ENCODE results near the gene TMEM126A. TPM values are rescaled to one million over a fixed set of nuclear protein-coding genes. Genes with fewer than 3 reads are reported as not detected.

Gene TMEM126A
- total and polyA plus RNA-seq, 7 donors, result 32.4 to 107 (median 51.5) TPM

DNA sequence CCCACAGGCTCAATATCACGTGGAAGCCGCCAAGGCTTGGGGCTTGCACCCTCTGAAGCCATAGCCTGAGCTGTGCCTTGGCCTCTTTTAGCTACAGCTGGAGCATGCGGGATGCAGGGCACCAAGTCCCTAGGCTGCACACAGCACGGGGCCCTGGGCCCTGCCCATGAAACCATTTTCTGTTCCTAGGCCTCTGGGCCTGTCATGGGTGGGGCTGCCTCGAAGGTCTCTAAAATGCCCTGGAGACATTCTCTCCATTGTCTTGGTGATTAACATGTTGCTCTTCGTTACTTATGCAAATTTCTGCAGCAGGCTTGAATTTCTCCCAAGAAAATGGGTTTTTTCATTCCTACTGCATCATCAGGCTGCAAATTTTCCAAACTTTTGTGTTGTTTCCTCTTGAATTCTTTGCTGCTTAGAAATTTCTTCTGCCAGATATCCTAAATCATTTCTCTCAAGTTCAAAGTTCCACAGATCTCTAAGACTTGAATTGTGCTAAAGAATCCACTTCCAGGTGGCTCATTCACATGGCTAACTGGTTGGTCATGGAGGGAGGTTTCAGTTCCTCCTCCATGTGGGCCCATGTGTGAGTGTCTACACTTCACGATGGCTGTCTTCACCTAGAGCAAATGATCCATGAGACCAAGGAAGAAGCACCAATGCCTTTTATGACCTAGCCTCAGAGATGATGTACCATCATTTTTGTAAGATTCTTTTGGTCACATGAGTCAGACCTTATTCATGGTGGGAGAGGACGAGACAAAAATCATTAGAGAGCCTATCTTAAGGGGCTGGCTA is 24.5 kb downstream of the TMEM126A start:
- 89 to 90% (median 89%) methylated on average over 8 of the region's 8 CpGs for WGBS, 3 donors

DNA sequence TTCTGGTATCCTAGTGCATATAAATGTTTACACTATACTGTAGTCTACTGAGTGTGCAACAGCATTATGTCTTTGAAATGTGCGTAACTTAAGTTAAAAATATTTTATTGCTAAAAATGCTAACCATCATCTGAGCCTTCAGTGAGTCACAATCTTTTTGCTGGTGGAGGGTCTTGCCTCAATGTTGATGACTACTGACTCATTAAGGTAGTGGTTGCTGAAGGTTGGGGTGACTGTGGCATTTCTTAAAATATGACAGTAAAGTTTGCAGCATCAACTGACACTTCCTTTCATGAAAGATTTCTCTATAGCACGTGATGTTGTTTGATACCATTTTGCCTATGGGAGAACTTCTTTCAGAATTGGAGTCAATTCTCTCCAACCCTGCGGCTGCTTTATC is 25.6 kb downstream of the TMEM126A start:
- DNase-seq (no peak), ATAC-seq (no peak)
- H3K27me3 ChIP-seq (ENCODE audit: insufficient read depth in 3 of 3, low read length in 2 of 3), result no peaks in the 10 kb centered on the region
- no peaks in the 10 kb centered on the region for H3K4me1 ChIP-seq
- 93 to 97% (median 95%) methylated on average over 3 of the region's 3 CpGs for WGBS, 3 donors
- intact Hi-C loops (cut with DNase I), result no loop called here
- H3K4me3 ChIP-seq, result no peak overlapping the region
- TF ChIP-seq, protein P1, sequence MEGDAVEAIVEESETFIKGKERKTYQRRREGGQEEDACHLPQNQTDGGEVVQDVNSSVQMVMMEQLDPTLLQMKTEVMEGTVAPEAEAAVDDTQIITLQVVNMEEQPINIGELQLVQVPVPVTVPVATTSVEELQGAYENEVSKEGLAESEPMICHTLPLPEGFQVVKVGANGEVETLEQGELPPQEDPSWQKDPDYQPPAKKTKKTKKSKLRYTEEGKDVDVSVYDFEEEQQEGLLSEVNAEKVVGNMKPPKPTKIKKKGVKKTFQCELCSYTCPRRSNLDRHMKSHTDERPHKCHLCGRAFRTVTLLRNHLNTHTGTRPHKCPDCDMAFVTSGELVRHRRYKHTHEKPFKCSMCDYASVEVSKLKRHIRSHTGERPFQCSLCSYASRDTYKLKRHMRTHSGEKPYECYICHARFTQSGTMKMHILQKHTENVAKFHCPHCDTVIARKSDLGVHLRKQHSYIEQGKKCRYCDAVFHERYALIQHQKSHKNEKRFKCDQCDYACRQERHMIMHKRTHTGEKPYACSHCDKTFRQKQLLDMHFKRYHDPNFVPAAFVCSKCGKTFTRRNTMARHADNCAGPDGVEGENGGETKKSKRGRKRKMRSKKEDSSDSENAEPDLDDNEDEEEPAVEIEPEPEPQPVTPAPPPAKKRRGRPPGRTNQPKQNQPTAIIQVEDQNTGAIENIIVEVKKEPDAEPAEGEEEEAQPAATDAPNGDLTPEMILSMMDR (IDR thresholded peaks at IDR 0.05), result no peak
- H3K27ac ChIP-seq, result no peak overlapping the region
- no peaks in the 10 kb centered on the region for H3K9me3 ChIP-seq
- H3K36me3 ChIP-seq (ENCODE audit: insufficient read depth in 1 of 2, low read depth in 1 of 2), result no peaks in the 10 kb centered on the region

More for the DNA sequence above, 24.5 kb downstream of the TMEM126A start:
- Histone ChIP-seq H3K27ac (no peak overlapping the region), H3K9me3 (no peaks in the 10 kb centered on the region), H3K4me1 (no peaks in the 10 kb centered on the region), H3K36me3 (ENCODE audit: insufficient read depth in 1 of 2, low read depth in 1 of 2) (no peaks in the 10 kb centered on the region), H3K27me3 (ENCODE audit: insufficient read depth in 3 of 3, low read length in 2 of 3) (no peaks in the 10 kb centered on the region), H3K4me3 (no peak overlapping the region)
- TF ChIP-seq, protein P1 (IDR thresholded peaks at IDR 0.05), result no peak
- intact Hi-C loops (cut with DNase I), result no loop called here
- DNase-seq (no peak), ATAC-seq (no peak)

- no peaks in the 10 kb centered on the region for H3K36me3 ChIP-seq (ENCODE audit: insufficient read depth in 1 of 2, low read depth in 1 of 2)
- no peak for ATAC-seq
- WGBS, 3 donors, result 74 to 85% (median 77%) methylated on average over 4 of the region's 4 CpGs
- intact Hi-C loops (cut with DNase I), result no loop called here
- H3K4me3 ChIP-seq, result no peak overlapping the region
- no peaks in the 10 kb centered on the region for H3K9me3 ChIP-seq
- TF ChIP-seq, protein P1 (IDR thresholded peaks at IDR 0.05), result no peak
- no peaks in the 10 kb centered on the region for H3K4me1 ChIP-seq
- no peak overlapping the region for H3K27ac ChIP-seq
- no peaks in the 10 kb centered on the region for H3K27me3 ChIP-seq (ENCODE audit: insufficient read depth in 3 of 3, low read length in 2 of 3)
- no peak for DNase-seq
Measured at GRCh38 chr11:85679576-85679975, 31.8 kb downstream of the TMEM126A start.

- ATAC-seq (no peak), DNase-seq (no peak)
- TF ChIP-seq, protein P1 (IDR thresholded peaks at IDR 0.05), result no peak
- H3K36me3 ChIP-seq (ENCODE audit: insufficient read depth in 1 of 2, low read depth in 1 of 2), result no peaks in the 10 kb centered on the region
- peaks cover 10% of the 10 kb centered on the region for H3K4me1 ChIP-seq
- 66 to 88% (median 70%) methylated on average over 1 of the region's 1 CpG for WGBS, 3 donors
- H3K27me3 ChIP-seq (ENCODE audit: insufficient read depth in 3 of 3, low read length in 2 of 3), result no peaks in the 10 kb centered on the region
- H3K27ac ChIP-seq, result no peak overlapping the region
- H3K4me3 ChIP-seq, result no peak overlapping the region
- intact Hi-C loops (cut with DNase I), result no loop called here
- H3K9me3 ChIP-seq, result no peaks in the 10 kb centered on the region
Measured at GRCh38 chr11:85680897-85681296, 33.1 kb downstream of the TMEM126A start.

Data from psoas muscle (tissue), 8 donors.